ENCODE results near the gene PIGH. TPM values are rescaled to one million over a fixed set of nuclear protein-coding genes. Genes with fewer than 3 reads are reported as not detected.

The PIGH gene
- total and polyA plus RNA-seq, 10 of the 15 experiments (the other 5 are each of a cell fraction or from before 2014, with no cell fraction given): 15.5 to 46.6 (median 22.3) TPM

GRCh38 chr14:67620217-67620785 is 20.2 kb upstream of the PIGH start:
- SMC1A ChIA-PET (ENCODE audit: uncharacterized antibody, unreplicated experiment): interaction anchor here (0.8 to 10.5 kb wide), 12 partner anchors 11 to 88 kb away, joined by 3 to 151 read pairs (median 8); no protein-coding TSS in a partner anchor
- peak overlapping the region; percentile 96 for H3K4me2 ChIP-seq (ENCODE audit: control insufficient read depth, insufficient read depth)
- H3K36me3 ChIP-seq (ENCODE audit: control insufficient read depth in 2 of 2, insufficient read depth in 2 of 2, low read length in 1 of 2): no peaks in the 10 kb centered on the region
- peak overlapping the region; percentile 82 for H3K4me3 ChIP-seq
- H4K20me1 ChIP-seq (ENCODE audit: control insufficient read depth, insufficient read depth): no peaks in the 10 kb centered on the region
- FAIRE-seq (no peak), ATAC-seq (no peak; the same call in 2 of the 3 replicates), DNase-seq (ENCODE audit: low read depth, low spot score) (no peak)
- H3K9ac ChIP-seq (ENCODE audit: control insufficient read depth, insufficient read depth, low read length): no peak overlapping the region
- peak overlapping the region; percentile 94 for H2AFZ ChIP-seq (ENCODE audit: control insufficient read depth, low read depth, low read length)
- POLR2A ChIA-PET: interaction anchor here (0.8 to 2.7 kb wide), 4 partner anchors 11 to 74 kb away, joined by 3 to 9 read pairs (median 4); partner anchors contain the start of gene PIGH
- H3K27ac ChIP-seq (ENCODE audit: control insufficient read depth, insufficient read depth): no peak overlapping the region
- intact Hi-C loops (cut with micrococcal nuclease; ENCODE audit: unreplicated experiment): no loop called here
- RAD21 ChIA-PET (ENCODE audit: unreplicated experiment): interaction anchor here (1.0 to 3.4 kb wide), 13 partner anchors 8 to 146 kb away, joined by 3 to 99 read pairs (median 4); partner anchors contain the start of genes PIGH and RDH12
- H3K79me2 ChIP-seq (ENCODE audit: control insufficient read depth, insufficient read depth, low read length): no peaks in the 10 kb centered on the region
- H3K27me3 ChIP-seq (replicated peaks in 1 of 2; ENCODE audit: control insufficient read depth in 2 of 2, insufficient read depth in 2 of 2, low read length in 1 of 2): no peaks in the 10 kb centered on the region
- 0 out of 4 replicates have a peak, but pooled peaks of 1 of the 2 experiments have one; percentile 4 for TF ChIP-seq IKZF2 (IDR thresholded peaks at IDR 0.05)
- TF ChIP-seq SREBF1 (IDR thresholded peaks at IDR 0.05; ENCODE audit: low read length): no peak
- H3K4me1 ChIP-seq (ENCODE audit: control insufficient read depth, insufficient read depth, low read length): peaks cover 5% of the 10 kb centered on the region; the same call in 1 of the 2 replicates
- WGBS (ENCODE audit: insufficient coverage, insufficient replicate concordance, low lambda C conversion rate, missing lambda C conversion rate): 14% methylated on average over 15 of the region's 19 CpGs
- in situ Hi-C loops (cut with MboI): loop anchor here (5.0 kb wide), 1 partner anchor 82 kb away; the partner anchor contains the start of gene RDH12
- CTCF ChIA-PET: interaction anchor here (0.7 to 4.0 kb wide), 16 partner anchors 8 to 260 kb away, joined by 3 to 49 read pairs (median 6); partner anchors contain the start of genes ATP6V1D, EIF2S1, PIGH and RDH11
- no TSS peak for BruUV-seq (replicated peaks)
- H3K9me3 ChIP-seq (replicated peaks; ENCODE audit: control insufficient read depth, insufficient read depth, low read length): no peaks in the 10 kb centered on the region; the same call in 2 of the 3 replicates

GRCh38 chr14:67619446-67620216 is 19.6 kb upstream of the PIGH start, which contains the start of gene ARG2:
ARG2 (plus strand) TSS chr14:67619920; CDS start chr14:67619978, 58 bp downstream.
- H3K27ac ChIP-seq (ENCODE audit: control insufficient read depth, insufficient read depth): no peak within 1 kb of the TSS
- FAIRE-seq: peak; percentile 89
- TF ChIP-seq NRF1 (conservative IDR thresholded peaks at IDR 0.05; ENCODE audit: low read depth, low read length): no peak
- no peak for TF ChIP-seq ZNF274 (IDR thresholded peaks at IDR 0.05; ENCODE audit: insufficient read depth, insufficient read length)
- TF ChIP-seq EGR1 (IDR thresholded peaks at IDR 0.05; ENCODE audit: borderline replicate concordance in 1 of 2, low read depth in 2 of 2, low read length in 2 of 2): 0 out of 3 replicates have a peak, but pooled peaks of 1 of the 2 experiments have one; percentile 20
- no peak for TF ChIP-seq SUZ12 (IDR thresholded peaks at IDR 0.05; ENCODE audit: unreplicated experiment)
- no peak for TF ChIP-seq PKNOX1 (IDR thresholded peaks at IDR 0.05)

More at GRCh38 chr14:67619446-67620216, 19.6 kb upstream of the PIGH start, which contains the start of gene ARG2:
- POLR2A ChIA-PET: interaction anchor here (0.8 to 2.7 kb wide), 8 partner anchors 12 to 91 kb away, joined by 3 to 9 read pairs (median 4); partner anchors contain the start of genes PIGH and RDH11
- intact Hi-C loops (cut with micrococcal nuclease; ENCODE audit: unreplicated experiment): no loop called here
- peak; percentile 97 for ATAC-seq
- no peaks in the 10 kb centered on the region for H3K79me2 ChIP-seq (ENCODE audit: control insufficient read depth, insufficient read depth, low read length)
- WGBS (ENCODE audit: insufficient coverage, insufficient replicate concordance, low lambda C conversion rate, missing lambda C conversion rate): under 1% methylated on average over 60 of the region's 62 CpGs
- DNase-seq (ENCODE audit: low read depth, low spot score): peak; percentile 65
- H4K20me1 ChIP-seq (ENCODE audit: control insufficient read depth, insufficient read depth): no peaks in the 10 kb centered on the region
- peaks cover 5% of the 10 kb centered on the region; the same call in 1 of the 2 replicates for H3K4me1 ChIP-seq (ENCODE audit: control insufficient read depth, insufficient read depth, low read length)
- RAD21 ChIA-PET (ENCODE audit: unreplicated experiment): interaction anchor here (0.7 to 5.5 kb wide), 28 partner anchors 15 to 1260 kb away, joined by 3 to 99 read pairs (median 4); partner anchors contain the start of genes PIGH, RDH11 and RDH12
- H2AFZ ChIP-seq (ENCODE audit: control insufficient read depth, low read depth, low read length): peak within 1 kb of the TSS; percentile 94
- BruUV-seq (replicated peaks): no TSS peak
- no peaks in the 10 kb centered on the region for H3K9me3 ChIP-seq (replicated peaks; ENCODE audit: control insufficient read depth, insufficient read depth, low read length)
- peak within 1 kb of the TSS; percentile 28; the same call in 1 of the 2 replicates for H3K9ac ChIP-seq (ENCODE audit: control insufficient read depth, insufficient read depth, low read length)
- in situ Hi-C loops (cut with MboI): loop anchor here (5.0 kb wide), 1 partner anchor 83 kb away; the partner anchor contains the start of gene RDH12
- SMC1A ChIA-PET (ENCODE audit: uncharacterized antibody, unreplicated experiment): interaction anchor here (0.6 to 10.5 kb wide), 33 partner anchors 11 to 260 kb away, joined by 3 to 151 read pairs (median 5); partner anchors contain the start of genes ATP6V1D, PIGH, RDH11 and RDH12
- CTCF ChIA-PET: interaction anchor here (0.7 to 4.0 kb wide), 43 partner anchors 9 to 1197 kb away, joined by 3 to 179 read pairs (median 6); partner anchors contain the start of genes ATP6V1D, EIF2S1, PIGH and RDH11
- peak within 1 kb of the TSS; percentile 82 for H3K4me3 ChIP-seq
- peak within 1 kb of the TSS; percentile 96 for H3K4me2 ChIP-seq (ENCODE audit: control insufficient read depth, insufficient read depth)
- H3K36me3 ChIP-seq (ENCODE audit: control insufficient read depth in 2 of 2, insufficient read depth in 2 of 2, low read length in 1 of 2): no peaks in the 10 kb centered on the region
- H3K27me3 ChIP-seq (replicated peaks in 1 of 2; ENCODE audit: control insufficient read depth in 2 of 2, insufficient read depth in 2 of 2, low read length in 1 of 2): no peaks in the 10 kb centered on the region
